PFSK-1 (cell line): ENCODE measurements around the gene GNAT2.

Experiments
- FOXP2 ChIP-seq: optimal IDR thresholded peaks from 2 replicates; pipeline ENCODE3; 2011; ENCODE audit warnings: borderline replicate concordance, control low read depth, inconsistent platforms; ENCODE audit not compliant: insufficient read depth; ENCODE audit errors: extremely low read length, extremely low read depth
- POLR2AphosphoS5 ChIP-seq: IDR thresholded peaks from 2 replicates; pipeline ENCODE4 v1.6.1; 2012; ENCODE audit warnings: low read depth, mild to moderate bottlenecking, control low read depth, low read length, moderate library complexity
- SIN3A ChIP-seq: IDR thresholded peaks from 2 replicates; pipeline ENCODE4 v1.6.1; 2012; ENCODE audit warnings: mild to moderate bottlenecking, low read length, moderate library complexity, borderline replicate concordance; ENCODE audit not compliant: insufficient read depth
- TAF1 ChIP-seq: IDR thresholded peaks from 2 replicates; pipeline ENCODE4 v1.6.1; 2012; ENCODE audit warnings: low read length, control low read depth, borderline replicate concordance; ENCODE audit not compliant: insufficient read depth
- TF ChIP-seq, protein P1 (sequence below), 2 experiments: IDR thresholded peaks; 2 replicates each; pipeline versions ENCODE4 v1.6.1 to v1.8.0; 2011 to 2012; ENCODE audit warnings: low read depth in 2 of 2, low read length in 2 of 2, control low read depth in 1 of 2, inconsistent platforms in 1 of 2, mild to moderate bottlenecking in 1 of 2, moderate library complexity in 1 of 2; ENCODE audit not compliant: insufficient read depth in 1 of 2

GNAT2 gene

DNA sequence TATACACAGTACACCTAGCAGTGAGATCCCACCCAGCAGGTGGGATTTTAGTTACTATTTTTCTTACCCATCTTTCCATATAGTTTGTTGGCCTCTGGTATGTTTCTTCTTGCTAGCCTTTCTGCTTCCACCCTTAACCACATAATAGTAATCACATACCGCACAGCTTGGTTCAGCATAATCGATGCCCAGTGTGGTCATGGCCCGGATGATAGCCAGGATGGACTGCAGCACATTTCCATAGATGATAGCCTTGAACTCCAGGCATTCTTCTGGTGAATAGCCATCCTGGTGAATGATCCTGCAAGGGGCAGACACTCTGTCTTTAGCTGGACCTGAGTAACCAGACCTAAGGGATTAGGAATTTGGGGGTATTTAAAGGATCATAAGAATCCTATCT is 9.5 kb downstream of the GNAT2 start:
- no peak for TF ChIP-seq FOXP2
- TF ChIP-seq, protein P1, sequence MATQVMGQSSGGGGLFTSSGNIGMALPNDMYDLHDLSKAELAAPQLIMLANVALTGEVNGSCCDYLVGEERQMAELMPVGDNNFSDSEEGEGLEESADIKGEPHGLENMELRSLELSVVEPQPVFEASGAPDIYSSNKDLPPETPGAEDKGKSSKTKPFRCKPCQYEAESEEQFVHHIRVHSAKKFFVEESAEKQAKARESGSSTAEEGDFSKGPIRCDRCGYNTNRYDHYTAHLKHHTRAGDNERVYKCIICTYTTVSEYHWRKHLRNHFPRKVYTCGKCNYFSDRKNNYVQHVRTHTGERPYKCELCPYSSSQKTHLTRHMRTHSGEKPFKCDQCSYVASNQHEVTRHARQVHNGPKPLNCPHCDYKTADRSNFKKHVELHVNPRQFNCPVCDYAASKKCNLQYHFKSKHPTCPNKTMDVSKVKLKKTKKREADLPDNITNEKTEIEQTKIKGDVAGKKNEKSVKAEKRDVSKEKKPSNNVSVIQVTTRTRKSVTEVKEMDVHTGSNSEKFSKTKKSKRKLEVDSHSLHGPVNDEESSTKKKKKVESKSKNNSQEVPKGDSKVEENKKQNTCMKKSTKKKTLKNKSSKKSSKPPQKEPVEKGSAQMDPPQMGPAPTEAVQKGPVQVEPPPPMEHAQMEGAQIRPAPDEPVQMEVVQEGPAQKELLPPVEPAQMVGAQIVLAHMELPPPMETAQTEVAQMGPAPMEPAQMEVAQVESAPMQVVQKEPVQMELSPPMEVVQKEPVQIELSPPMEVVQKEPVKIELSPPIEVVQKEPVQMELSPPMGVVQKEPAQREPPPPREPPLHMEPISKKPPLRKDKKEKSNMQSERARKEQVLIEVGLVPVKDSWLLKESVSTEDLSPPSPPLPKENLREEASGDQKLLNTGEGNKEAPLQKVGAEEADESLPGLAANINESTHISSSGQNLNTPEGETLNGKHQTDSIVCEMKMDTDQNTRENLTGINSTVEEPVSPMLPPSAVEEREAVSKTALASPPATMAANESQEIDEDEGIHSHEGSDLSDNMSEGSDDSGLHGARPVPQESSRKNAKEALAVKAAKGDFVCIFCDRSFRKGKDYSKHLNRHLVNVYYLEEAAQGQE (IDR thresholded peaks at IDR 0.05; ENCODE audit: insufficient read depth in 1 of 2, low read depth in 2 of 2, low read length in 2 of 2): no peak
- TF ChIP-seq POLR2AphosphoS5: no peak
- no peak for TF ChIP-seq TAF1
- TF ChIP-seq SIN3A: no peak

DNA sequence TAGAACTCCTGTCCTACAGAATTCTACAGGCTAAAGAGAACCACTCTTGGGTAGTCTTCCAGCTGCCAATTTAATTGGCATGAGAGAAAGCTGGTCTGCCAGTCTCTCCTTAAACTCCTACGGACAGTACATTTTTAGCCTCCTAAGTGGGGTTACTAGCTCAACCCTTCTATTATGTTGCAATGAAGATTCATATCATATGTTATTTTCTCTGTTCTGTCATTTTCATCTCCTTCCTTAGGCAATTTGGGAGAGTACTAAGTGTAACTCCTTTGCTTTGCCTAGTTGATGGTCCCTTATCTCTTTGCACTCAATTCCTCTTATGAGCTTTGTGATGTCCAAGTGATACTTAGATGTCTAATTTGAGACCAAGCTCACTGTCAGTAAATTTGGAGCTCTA is 14.0 kb downstream of the GNAT2 start:
- TF ChIP-seq, protein P1 (IDR thresholded peaks at IDR 0.05; ENCODE audit: insufficient read depth in 1 of 2, low read depth in 2 of 2, low read length in 2 of 2): no peak
- TF ChIP-seq POLR2AphosphoS5: no peak
- TF ChIP-seq FOXP2: no peak
- no peak for TF ChIP-seq TAF1
- no peak for TF ChIP-seq SIN3A

DNA sequence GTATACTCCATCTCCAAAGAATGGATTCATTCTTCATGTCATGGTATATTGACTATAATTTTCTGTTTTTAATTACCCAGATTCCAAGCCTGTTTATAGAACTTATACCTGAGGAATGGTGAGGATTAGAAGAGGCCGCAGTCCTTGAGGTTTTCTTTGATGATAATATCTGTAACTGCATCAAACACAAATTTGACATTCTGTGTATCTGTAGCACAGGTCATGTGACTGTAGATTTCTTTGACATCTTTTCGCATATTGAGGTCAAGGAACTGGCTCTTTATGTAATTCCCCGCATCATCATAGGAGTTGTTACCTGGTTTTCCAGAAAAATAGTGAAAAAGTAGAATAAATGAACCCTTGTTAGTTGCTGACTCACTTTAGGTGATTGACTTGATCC is 16.2 kb downstream of the GNAT2 start:
- no peak for TF ChIP-seq POLR2AphosphoS5
- TF ChIP-seq, protein P1 (IDR thresholded peaks at IDR 0.05; ENCODE audit: insufficient read depth in 1 of 2, low read depth in 2 of 2, low read length in 2 of 2): no peak
- TF ChIP-seq SIN3A: no peak
- TF ChIP-seq TAF1: no peak
- TF ChIP-seq FOXP2: no peak

DNA sequence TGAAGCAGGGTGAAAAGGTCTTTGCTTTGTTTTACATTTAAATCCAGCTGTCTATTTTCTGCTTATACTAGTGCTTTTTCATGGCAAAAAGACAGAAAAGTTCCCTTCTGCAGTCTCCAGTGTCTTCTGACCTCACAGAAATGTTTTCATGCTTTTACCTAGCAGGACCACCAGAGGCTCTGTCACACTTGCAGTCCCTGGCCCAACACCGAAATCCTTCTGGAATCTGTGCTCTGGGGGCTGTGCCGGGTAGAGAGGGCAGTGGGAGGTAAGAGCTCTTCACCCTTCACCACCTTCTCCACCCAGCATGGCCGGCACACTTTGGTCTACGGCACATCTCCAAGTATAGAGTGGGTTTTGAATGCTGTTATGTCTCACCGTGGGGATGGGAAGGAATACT is 20.8 kb downstream of the GNAT2 start:
- no peak for TF ChIP-seq SIN3A
- no peak for TF ChIP-seq TAF1
- TF ChIP-seq, protein P1 (IDR thresholded peaks at IDR 0.05; ENCODE audit: insufficient read depth in 1 of 2, low read depth in 2 of 2, low read length in 2 of 2): no peak
- TF ChIP-seq POLR2AphosphoS5: no peak
- no peak for TF ChIP-seq FOXP2

DNA sequence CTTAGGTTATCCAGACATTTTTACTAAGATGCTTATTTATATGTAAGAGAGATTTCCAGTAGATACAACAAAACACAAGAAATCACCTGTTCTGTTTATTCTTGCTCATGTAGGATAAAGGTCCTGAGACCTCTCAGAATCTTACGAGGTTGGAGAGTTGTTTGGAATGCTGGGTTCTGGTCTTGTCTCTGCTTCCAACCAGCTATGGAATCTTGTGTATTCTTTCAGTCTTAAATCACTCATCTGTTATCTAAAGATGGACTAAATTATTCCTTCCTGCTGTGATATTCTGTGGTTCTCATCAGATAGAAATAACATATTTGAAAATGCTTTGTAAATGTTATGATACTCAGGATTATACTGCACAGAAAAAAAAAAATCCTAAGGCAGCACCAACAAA is 21.3 kb downstream of the GNAT2 start:
- TF ChIP-seq TAF1: no peak
- TF ChIP-seq SIN3A: no peak
- TF ChIP-seq, protein P1 (IDR thresholded peaks at IDR 0.05; ENCODE audit: insufficient read depth in 1 of 2, low read depth in 2 of 2, low read length in 2 of 2): no peak
- no peak for TF ChIP-seq FOXP2
- TF ChIP-seq POLR2AphosphoS5: no peak
